ACHN (cell line): ENCODE results near the gene UGGT1.

ENCODE experiments used
- DNase-seq: peaks from one replicate; pipeline ENCODE4 v3.0.0-alpha.2; 2015
- in situ Hi-C: cut with HindIII; loops from 2 replicates; pipeline ENCODE4 v1.10.0; 2017; ENCODE audit warnings: low sequenced_read_pairs, low pct_ligation_motif_present, low pct_unique_long_range_greater_than_20kb

Gene UGGT1

DNA sequence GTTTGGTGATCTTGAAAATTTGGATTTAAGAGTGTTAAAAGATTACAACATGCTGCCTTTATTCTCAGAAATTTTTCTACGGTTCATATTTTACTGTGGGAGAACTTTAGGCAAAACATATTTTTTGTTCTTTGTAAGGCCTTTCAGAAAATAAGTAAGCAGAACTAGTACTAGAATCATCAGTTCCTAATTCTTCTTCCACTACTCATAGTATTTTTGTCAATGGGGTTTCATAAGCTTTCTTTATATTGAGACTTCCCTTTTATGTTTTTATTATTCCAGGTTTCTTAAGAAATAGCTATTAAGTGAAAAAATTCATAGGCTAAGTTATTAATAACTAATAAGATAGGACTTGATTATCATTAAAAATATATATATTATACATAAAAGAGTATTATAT is 12.4 kb downstream of the UGGT1 start:
- in situ Hi-C loops: no loop called here
- DNase-seq: no peak

DNA sequence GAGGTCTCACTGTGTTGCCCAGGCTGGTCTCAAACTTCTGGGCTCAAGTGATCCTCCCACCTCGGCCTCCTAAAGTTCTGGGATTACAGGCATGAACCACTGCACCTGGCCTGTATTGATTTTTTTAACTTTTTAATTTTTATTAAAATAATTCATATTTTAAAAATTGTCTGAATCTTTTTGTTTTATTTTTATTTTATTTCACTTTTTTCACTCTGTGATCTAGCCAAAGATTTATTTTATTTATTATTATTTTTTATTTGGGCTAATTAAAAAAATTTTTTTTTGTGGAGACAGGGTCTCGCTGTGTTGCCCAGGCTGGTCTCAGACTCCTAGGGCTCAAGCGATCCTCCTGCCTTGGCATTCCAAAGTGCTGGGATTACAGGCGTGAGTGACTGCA is 14.1 kb downstream of the UGGT1 start:
- DNase-seq: no peak
- in situ Hi-C loops: no loop called here

DNA sequence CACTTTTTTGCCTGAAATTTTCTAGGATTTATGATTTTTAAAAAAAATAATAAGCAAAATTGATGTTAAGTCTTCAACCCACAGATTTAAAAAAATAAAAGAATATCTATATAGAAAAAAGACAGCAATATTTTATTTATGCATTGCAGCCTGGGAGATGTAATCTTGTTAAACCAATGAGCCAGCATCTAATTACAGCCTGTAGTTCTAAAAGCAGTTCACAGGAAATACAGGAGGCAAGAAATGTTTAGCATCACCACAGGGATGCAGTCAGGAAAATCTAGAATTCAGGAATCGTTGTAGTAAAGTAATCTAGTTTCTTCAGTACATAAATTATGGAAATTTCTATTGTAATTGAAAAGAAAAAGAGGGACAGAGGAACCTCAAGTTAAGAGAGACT is 17.2 kb downstream of the UGGT1 start:
- in situ Hi-C loops: no loop called here
- no peak for DNase-seq

DNA sequence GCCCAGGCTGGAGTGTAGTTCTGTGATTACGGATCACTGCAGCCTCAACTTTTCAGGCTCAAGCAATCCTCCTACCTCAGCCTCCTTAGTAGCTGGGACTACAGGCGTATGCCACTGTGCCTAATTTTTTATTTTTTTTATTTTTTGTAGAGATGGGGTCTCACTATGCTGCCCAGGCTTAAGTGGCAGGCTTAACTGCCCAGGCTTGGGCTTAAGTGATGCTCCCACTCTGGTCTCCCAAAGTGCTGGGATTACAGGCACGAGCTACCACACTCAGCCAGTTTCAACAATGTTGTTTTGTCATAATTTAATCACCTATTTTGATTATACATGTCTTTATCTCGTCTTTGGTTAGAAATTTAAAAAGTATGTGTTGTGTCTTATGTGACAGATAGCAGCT is 18.2 kb downstream of the UGGT1 start:
- no peak for DNase-seq
- in situ Hi-C loops: no loop called here

DNA sequence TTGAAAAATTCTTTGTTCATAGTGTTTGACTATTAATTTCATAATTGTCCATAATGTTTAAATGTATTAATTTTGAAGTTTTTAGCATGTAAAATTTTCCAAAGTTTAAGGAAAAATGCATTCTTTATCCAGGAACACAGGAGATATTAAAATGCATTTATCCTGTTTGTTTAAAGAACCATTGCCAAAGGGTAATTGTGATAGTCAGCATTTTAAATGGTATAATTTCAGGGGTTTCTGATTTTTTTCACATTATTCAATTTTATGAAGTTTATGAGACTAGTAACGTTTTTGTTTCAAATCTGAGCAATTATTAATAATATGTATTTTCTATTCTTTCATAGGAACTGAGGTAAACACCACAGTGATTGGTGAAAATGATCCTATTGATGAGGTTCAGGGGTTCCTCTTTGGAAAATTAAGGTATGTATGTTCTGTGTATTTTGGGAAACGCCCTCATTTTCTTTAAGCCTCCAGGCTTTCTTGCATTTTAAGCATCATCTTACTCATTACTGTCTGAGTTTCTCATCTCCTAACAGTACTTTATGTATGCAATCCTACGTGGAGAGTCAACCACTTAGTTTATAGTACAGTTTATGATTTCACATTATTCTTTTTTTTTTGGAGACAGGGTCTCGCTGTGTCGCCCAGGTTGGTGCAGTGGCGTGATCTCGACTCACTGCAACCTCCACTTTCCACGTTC is 25.1 kb downstream of the UGGT1 start:
- in situ Hi-C loops: no loop called here
- DNase-seq: no peak

DNA sequence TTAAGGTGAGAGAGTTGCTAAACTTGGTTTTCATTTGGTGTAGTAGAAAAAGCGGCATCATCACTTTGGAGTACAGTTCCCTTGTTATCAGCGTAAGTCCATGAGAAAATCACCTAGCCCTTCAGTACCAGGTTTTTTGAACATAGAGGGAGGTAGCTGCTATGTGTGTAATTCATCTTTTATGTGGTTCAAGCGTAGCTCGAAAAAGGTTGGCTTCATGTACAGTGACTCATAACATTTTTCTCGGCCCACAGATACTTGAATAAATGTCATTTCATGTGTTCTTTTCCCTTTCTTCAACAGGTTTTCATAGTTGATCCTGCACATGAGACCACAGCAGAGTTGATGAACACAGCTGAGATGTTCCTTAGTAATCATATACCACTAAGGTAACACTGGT is 43.6 kb downstream of the UGGT1 start:
- in situ Hi-C loops: no loop called here

DNA sequence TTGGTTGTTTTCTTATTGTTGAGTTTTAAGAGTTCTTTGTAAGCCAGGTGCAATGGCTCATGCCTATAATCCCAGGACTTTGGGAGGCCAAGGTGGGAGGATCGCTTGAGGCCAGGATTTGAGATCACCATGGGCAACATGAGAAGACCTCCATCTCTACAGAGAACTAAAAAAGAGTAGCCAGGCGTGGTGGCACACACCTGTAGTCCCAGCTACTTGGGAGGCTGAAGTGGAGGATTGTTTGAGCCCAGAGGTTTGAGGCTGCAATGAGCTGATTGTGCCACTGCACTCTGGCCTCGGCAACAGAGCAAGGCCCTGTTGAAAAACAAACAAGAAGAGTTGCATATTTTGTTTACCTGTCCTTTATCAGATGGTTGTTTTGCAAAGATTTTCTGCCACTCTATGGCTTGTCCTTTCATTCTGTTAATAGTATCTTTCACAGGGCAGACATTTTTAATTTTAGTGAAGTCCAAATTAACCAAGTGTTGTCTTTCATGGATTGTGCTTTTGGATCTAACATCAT is 46.2 kb downstream of the UGGT1 start:
- DNase-seq: no peak
- in situ Hi-C loops: no loop called here

More for the DNA sequence above, 43.6 kb downstream of the UGGT1 start:
- no peak for DNase-seq

DNA sequence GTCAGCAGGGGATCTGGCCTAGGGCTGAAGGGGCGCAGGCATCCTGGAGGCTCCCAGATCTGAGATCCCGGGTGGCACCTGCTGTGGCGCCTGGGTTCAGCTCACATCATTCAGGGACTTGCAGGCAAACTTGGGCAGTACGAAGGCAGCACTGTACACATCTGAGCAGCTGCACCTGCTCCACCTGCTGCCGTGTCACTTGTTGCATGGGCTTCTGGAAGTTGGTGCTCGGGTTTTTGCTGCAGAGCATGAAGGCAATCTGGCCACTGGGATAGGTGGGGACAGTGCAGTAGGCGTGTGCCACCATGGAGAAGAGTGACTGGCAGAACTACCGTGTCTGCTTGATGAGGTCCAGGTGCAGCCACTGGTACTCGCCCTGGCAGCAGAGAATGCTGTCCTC is 48.6 kb downstream of the UGGT1 start:
- DNase-seq: no peak
- in situ Hi-C loops: no loop called here

DNA sequence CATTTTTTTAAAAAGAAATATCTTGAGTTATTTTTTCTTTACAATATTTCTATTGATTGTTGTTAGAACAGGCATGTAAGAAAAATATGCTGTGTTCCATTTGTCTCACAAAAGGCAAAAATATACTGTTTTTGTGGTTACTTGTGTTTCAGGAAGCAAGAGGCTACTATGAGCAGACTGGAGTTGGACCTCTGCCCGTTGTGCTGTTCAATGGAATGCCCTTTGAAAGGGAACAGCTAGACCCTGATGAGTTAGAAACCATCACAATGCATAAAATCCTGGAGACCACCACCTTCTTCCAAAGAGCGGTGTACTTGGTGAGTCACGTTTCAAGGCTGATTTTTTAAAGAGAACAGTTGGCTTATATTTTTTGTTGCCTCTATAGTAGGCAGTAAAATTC is 54.7 kb downstream of the UGGT1 start:
- in situ Hi-C loops: no loop called here
- no peak for DNase-seq

DNA sequence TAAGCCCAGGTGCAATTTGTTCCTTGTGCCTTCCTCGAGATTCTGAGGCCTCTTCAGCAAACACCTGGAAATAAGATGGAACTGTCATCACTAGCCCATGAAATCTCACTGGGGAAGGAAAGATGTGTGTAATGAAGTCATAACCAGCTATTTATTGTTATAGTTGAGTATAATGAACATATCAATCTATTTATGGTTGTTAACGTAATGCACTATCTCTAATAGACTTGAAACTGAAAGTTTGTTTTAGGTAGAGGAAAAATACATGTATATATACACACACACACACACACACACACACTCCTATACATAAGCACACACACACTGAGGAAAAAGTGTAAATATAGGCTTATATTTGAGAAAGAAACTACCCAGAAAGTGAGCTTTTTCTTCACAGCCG is 62.8 kb downstream of the UGGT1 start:
- no peak for DNase-seq
- in situ Hi-C loops: no loop called here

DNA sequence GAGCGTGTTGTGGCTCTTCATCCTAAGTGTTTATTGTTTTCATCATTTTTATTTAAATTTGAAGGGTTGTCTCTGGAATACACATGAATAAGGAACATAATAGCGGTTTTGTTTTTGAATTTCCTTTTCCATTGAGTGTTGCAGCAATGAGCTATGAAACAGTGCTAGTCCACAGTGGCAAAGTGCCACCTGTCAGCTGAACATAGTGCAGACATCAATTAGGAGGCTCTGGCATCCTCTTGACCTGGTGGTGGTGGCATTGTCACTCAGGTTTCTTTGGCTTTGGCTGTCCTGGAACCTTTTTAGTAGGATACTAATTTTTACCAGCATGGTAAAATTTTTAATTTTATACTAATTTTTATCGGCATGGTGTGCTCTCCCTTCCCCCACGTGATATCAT is 63.2 kb downstream of the UGGT1 start:
- in situ Hi-C loops: no loop called here
- DNase-seq: no peak

DNA sequence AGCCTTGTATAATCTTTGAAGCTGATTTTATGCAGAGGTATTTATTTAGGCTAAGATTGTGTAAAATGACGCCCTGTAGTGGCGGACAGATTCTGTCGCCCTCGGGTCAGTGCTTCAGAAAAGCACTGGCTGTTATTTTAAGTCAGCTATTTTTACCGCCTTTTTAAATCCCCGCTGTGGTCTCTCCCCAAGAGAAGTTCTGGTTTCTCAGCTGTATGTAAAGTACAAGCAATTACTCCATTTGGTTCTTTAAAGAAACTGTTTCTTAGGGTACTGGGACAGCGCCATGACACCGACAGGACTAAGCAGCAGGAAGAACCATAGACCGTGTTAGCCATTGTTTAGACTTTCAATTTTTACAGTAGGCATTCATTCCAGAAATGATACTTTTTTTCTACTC is 65.0 kb downstream of the UGGT1 start:
- in situ Hi-C loops: no loop called here
- DNase-seq: no peak

DNA sequence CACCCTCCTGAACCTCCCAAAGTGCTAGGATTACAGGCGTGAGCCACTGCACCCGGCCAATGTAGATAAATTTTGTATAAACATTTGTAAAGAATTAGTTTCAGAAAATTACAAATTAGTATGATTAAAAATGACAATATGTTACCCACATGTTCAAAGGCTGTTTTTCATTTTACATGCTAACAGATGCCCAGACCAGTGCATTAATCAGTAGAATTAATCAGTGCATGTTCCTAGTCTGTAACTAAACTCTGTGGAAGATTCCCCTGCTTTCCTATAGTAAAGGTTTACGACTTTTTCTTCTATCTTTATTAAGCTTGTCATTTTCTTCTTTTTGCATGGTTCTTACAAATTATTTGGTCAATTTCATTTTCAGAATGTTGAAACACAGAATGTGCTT is 65.8 kb downstream of the UGGT1 start:
- in situ Hi-C loops: no loop called here

DNA sequence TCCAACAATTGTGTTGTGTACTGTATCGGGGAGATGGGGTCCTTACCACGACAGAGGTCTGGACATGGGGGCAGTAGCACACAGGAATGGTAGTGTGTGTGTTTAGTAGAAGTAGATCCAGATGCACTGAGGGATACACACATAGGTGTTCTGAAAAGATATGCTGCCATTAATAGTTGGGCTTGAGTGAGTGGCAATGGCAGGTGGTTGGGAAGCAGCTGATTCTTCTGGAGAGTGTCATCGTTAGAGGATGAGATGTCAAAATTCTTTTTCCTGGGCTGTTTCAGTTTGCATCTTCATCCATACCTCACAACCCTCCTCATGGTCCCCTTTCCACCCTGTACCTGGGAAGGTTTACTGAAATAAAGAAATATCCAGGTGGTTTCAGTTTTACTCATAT is 66.6 kb downstream of the UGGT1 start:
- DNase-seq: no peak
- in situ Hi-C loops: no loop called here

More for the DNA sequence above, 65.8 kb downstream of the UGGT1 start:
- no peak for DNase-seq

DNA sequence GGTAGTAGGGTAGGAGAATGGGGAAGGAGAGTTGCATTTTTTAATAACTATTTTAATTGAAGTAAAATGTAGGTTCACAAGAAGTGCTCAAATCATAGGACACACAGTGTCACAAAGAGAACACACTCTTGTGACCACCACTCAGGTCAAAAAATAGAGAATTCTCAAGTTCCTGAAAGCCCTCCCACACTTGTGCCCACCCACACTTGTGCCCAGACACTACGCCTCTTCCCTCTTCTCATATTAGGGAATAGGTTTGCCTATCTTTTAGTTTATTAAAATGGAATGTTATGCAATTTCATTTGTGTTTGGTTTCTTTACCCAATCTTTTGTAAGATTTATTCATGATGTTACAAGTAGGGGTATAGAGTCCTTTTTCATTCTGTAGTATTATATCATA is 67.2 kb downstream of the UGGT1 start:
- in situ Hi-C loops: no loop called here

DNA sequence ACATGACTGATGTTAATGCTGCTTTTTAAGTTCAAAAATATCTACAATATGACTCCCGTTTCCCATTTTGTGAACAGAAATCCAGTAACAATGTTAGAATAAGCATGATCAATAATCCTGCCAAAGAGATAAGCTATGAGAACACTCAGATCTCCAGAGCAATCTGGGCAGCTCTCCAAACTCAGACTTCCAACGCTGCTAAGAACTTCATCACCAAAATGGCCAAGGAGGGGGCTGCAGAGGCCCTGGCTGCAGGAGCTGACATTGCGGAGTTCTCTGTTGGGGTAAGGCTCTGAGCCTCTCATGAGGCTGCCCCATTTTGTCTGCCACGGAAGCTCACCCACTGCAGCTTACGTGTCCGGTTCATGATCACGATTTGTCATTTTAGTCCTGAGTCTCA is 68.4 kb downstream of the UGGT1 start:
- DNase-seq: no peak
- in situ Hi-C loops: no loop called here

More for the DNA sequence above, 67.2 kb downstream of the UGGT1 start:
- no peak for DNase-seq

DNA sequence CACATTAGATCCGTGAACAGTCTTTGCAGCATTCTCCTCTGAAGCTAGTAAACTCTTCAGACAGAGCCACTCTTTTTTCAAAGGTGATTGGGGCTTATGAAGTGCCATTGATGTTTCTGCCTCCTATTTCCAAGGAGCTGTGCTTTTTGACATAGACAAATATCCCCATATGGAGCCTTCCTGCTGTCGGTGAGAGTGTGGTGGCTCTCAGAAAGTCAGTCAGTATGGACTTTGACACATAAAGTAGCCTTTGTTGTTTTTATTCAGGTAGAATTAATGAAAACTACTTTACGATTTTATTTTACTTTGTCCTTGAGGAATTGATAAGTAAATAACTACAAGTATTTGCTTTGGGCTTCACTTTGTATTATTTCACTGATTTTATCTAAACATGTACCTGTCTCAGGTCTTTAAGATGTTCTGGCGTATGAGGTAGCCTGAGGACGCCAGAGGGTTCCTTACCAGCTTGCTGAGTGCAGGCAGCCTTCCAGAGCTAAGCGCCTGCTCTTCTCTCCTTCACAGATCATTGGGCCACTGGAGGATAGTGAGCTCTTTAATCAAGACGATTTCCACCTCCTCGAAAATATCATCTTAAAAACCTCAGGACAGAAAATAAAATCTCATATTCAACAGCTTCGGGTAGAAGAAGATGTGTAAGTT is 69.7 kb downstream of the UGGT1 start:
- DNase-seq: no peak
- in situ Hi-C loops: no loop called here

DNA sequence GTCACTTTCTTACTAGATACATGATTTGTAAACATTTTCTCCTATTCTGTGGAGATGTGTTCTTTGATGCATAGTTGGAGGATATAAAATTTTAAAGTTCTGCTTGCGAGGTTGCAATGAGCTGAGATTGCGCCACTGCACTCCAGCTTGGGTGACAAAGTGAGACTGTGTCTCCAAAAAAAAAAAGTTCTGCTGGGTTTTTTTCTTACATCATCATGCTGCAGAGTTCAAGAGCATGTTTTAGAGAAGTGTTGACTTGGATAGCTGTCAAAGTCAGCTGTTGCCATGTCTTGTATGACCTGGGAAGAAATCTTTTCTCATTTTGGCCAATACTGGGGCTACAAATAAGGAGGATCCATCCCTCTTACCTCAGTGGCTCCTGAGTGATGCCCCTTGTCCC is 71.3 kb downstream of the UGGT1 start:
- DNase-seq: no peak
- in situ Hi-C loops: no loop called here

DNA sequence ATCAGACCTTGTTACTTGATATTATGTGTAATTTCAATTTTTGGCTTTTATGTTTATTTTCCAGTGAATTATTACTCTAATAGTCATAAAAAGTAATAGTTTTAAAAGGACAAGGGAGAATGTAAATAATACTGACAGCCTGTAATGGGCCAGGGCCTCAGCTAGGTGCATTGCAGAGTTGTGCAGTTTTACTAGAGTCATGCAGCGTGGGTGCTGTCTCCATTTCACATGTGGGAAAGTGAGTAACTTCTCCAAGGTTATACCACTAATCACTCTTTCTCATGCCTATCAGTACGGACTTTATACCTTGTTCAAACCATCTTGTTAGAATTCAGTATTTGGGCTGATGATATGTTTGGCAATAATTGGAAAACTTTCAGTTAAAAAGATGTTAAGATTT is 73.3 kb downstream of the UGGT1 start:
- in situ Hi-C loops: no loop called here
- no peak for DNase-seq

DNA sequence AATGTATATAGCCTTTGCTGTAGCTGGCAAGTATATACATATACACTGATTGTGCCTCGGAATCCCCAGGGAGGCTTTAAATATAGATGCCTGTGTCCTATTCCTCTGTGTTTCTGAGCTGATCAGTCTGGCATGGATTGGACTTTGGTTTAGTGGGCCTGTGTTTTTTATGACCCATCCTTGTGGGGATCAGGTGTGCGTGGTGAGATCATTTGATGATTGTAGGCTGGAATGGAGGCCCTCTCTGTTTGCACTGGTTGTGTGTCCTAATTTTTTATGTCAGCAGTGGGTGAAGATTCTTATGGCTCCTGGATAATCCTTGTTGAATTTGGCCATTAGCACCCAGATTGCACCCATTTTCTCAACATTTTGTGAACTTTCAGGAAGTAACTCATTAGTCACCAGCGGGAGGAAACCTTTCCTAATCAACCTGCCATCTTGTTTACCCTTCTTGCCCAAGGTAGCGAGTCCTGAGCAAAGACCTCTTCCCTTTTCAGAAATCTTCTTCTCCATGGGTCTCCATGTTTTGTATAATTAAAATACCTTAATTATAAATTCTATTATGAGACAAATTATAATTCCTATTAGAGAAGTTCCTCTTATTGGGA is 75.8 kb downstream of the UGGT1 start:
- in situ Hi-C loops: no loop called here
- no peak for DNase-seq
